Psoas muscle (tissue), 8 donors: Measurements from ENCODE around the gene GFI1B. TPM values are rescaled to one million over a fixed set of nuclear protein-coding genes. Genes with fewer than 3 reads are reported as not detected.

Source experiments
- ATAC-seq, 4 donors: fragments of 200-7000 bp; cut with Tn5 transposase; one replicate each; pipeline ENCODE4 v1.9.1; 2020; ENCODE audit warnings: moderate library complexity in 3 of 4, mild to moderate bottlenecking in 2 of 4
- DNase-seq, 2 donors: peaks; one replicate each; pipeline ENCODE4 v3.0.0-alpha.2; 2020
- H3K27ac ChIP-seq: fragments of 200-600 bp; one replicate; pipeline ENCODE4 v1.8.0; 2022
- H3K27me3 ChIP-seq, 3 donors: fragments of 200-600 bp in 1 of 3; one replicate each; pipeline versions ENCODE4 v1.6.1 to v1.8.0; 2013 to 2022; ENCODE audit warnings: low read length in 2 of 3, mild to moderate bottlenecking in 2 of 3, moderate library complexity in 1 of 3; ENCODE audit not compliant: insufficient read depth in 3 of 3
- H3K36me3 ChIP-seq, 2 donors: fragments of 200-600 bp in 1 of 2; one replicate each; pipeline versions ENCODE4 v1.6.1 to v1.8.0; 2013 to 2022; ENCODE audit warnings: low read depth in 1 of 2, mild to moderate bottlenecking in 1 of 2, moderate library complexity in 1 of 2; ENCODE audit not compliant: insufficient read depth in 1 of 2
- H3K4me1 ChIP-seq: fragments of 200-600 bp; one replicate; pipeline ENCODE4 v1.8.0; 2022
- H3K4me3 ChIP-seq: fragments of 200-600 bp; one replicate; pipeline ENCODE4 v1.8.0; 2022; ENCODE audit warnings: mild to moderate bottlenecking
- H3K9me3 ChIP-seq: fragments of 200-600 bp; one replicate; pipeline ENCODE4 v1.8.0; 2022
- WGBS, 3 donors: extraction: QIAGEN DNeasy Blood & Tissue Kit; methylation state at CpG; one replicate each; pipeline versions ENCODE4 v1.1.6 to v1.1.7; 2013; 5-methylcytosine and 5-hydroxymethylcytosine counted together
- intact Hi-C, 2 donors: fragments of 100-400 bp; cut with DNase I; formaldehyde crosslinking; loops; one replicate each; pipeline versions ENCODE4 v1.11.0 to v1.14.2; 2022
- polyA plus RNA-seq, 3 donors: library from polyadenylated mRNA; stranded (reverse); fragments of 200-250 nt; gene quantifications; one replicate each; pipeline ENCODE4 v1.2.3, GENCODE V29; 2013
- total RNA-seq, 4 donors: library from RNA; stranded (reverse); fragmentation: NEBNext Ultra II Directional in 2 of 4; extraction: Animal tissue kit (Norgen Biotek cat#: 25700) in 2 of 4; gene quantifications; one replicate each; pipeline versions ENCODE4 v1.2.1 to v1.2.4, GENCODE V29; 2021 to 2023
- TF ChIP-seq, protein P1 (sequence below): fragments of 200-600 bp; IDR thresholded peaks from one replicate; pipeline ENCODE4 v1.8.0; 2022; ENCODE audit warnings: antibody characterized with exemption
- donor health status: healthy with polysubstance abuse.
- donor health status: DM: no; HTN: no; CAD: no; lungs with moderate emphysema.
- donor health status: Bipolar disorder and iron deficiency.
- donor health status: healthy.
- donor health status: DM: yes; HTN: yes; CAD: no.
- donor health status: DM: no; HTN: no; CAD: no.
- donor health status: DM: no; HTN: no; CAD: no.
- donor health status: DM: yes; HTN: yes; CAD: no.

The GFI1B gene
- total and polyA plus RNA-seq, 7 donors: 0.07 to 0.14 (median 0.12) TPM; not detected in 4

DNA sequence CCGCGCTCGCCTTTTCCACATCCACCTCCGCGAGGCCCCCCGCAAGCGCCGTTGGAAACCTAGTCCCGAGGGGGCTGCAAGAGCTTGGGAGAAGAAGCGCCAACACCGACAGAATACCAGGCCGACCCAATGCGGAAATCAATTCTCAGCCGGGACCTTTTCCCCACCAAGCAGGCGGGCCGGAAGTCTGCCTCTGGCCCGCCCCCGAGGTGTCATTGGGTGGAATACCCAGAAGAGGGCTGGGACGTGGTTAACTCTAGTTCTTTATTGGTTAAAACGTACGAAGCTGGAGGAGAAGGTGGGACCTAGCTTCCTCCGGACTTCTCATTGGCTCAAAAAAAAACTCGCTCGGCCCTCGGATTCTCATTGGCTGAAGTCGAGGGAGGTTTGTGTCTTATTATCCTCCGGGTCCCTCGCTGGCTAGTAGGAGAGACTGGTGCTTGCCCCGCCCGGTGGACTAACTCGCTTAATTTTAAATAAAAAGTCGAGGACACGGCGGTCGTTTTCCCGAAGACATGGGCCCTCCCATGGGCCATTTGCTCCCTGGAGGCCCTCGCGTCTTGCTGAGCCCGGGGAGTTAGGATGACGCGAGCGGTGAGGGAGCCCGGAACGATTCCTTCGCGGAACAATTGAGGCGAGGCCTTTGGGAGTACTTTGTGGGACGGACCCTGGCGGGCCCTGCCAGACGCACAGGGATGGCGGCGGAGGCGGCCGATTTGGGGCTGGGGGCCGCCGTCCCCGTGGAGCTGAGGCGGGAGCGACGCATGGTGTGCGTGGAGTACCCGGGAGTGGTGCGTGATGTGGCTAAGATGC, 52.0 kb downstream of the GFI1B start, which contains the start of gene GTF3C5:
TSS of gene GTF3C5 (plus strand) at position 681 of the 813 bp plus-strand sequence. CDS start at position 696, 15 bp downstream.
- WGBS, 3 donors: 0% methylated on average over 63 of the region's 63 CpGs
- Histone ChIP-seq H3K4me1 (peaks cover 36% of the 10 kb centered on the region), H3K36me3 (peaks cover 0 to 11% of the 10 kb centered on the region in 2 donors), H3K4me3 (peak within 1 kb of the TSS; percentile 99), H3K9me3 (no peaks in the 10 kb centered on the region), H3K27me3 (no peaks in the 10 kb centered on the region), H3K27ac (peak within 1 kb of the TSS; percentile 86)
- TF ChIP-seq, protein P1, sequence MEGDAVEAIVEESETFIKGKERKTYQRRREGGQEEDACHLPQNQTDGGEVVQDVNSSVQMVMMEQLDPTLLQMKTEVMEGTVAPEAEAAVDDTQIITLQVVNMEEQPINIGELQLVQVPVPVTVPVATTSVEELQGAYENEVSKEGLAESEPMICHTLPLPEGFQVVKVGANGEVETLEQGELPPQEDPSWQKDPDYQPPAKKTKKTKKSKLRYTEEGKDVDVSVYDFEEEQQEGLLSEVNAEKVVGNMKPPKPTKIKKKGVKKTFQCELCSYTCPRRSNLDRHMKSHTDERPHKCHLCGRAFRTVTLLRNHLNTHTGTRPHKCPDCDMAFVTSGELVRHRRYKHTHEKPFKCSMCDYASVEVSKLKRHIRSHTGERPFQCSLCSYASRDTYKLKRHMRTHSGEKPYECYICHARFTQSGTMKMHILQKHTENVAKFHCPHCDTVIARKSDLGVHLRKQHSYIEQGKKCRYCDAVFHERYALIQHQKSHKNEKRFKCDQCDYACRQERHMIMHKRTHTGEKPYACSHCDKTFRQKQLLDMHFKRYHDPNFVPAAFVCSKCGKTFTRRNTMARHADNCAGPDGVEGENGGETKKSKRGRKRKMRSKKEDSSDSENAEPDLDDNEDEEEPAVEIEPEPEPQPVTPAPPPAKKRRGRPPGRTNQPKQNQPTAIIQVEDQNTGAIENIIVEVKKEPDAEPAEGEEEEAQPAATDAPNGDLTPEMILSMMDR: no peak
- DNase-seq (peak; percentile 92 to 95), ATAC-seq (peak; percentile 98 to 99 (median 98))
- intact Hi-C loops: loop anchor here (2.0 to 10.0 kb wide), 2 partner anchors 118 to 464 kb away; no protein-coding TSS in a partner anchor

DNA sequence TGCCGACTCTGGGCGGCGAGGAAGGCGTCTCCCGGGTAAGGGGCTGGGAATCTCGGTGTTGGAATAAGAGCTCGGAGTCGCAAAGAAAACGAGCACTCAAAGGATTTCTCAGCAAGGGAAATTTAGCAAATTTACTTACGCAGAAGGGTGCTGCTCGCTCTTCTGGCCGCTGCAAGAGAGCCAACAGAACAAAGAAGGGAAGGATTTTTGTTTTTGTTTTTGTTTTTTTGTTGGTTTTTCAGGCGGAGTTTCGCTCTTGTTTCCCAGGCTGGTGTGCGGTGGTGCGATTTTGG, 52.6 kb downstream of the GFI1B start:
- TF ChIP-seq, protein P1: no peak
- H3K27ac ChIP-seq: peak overlapping the region; percentile 86
- no peaks in the 10 kb centered on the region for H3K9me3 ChIP-seq
- 0 to 2% (median 1%) methylated on average over 16 of the region's 16 CpGs for WGBS, 3 donors
- intact Hi-C loops: loop anchor here (2.0 to 10.0 kb wide), 2 partner anchors 118 to 464 kb away; no protein-coding TSS in a partner anchor
- peaks cover 41% of the 10 kb centered on the region for H3K4me1 ChIP-seq
- no peak for ATAC-seq
- no peak for DNase-seq
- H3K27me3 ChIP-seq: no peaks in the 10 kb centered on the region
- H3K4me3 ChIP-seq: peak overlapping the region; percentile 99
- peaks cover 0 to 11% of the 10 kb centered on the region in 2 donors for H3K36me3 ChIP-seq

DNA sequence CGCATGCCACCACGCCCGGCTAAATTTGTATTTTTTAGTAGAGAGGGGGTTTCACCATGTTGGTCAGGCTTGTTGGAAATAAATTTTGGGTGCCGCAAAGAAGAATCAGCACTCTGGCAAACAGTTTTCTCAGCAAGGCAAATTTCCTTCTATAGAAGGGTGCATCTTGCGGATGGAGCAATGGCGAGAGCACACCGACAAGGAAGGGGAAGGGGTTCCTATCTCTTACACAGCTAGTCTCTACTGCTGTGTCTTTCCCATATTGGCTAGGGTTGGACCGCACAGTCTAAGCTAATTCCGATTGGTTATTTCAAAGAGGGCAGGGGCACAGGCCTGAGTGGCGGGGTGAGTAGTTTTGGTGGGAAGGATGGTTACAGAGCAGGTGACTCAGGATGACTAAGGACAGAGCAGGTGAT, 53.0 kb downstream of the GFI1B start:
- ATAC-seq (no peak), DNase-seq (no peak)
- TF ChIP-seq, protein P1: no peak
- H3K4me1 ChIP-seq: peaks cover 44% of the 10 kb centered on the region
- H3K36me3 ChIP-seq: peaks cover 0 to 11% of the 10 kb centered on the region in 2 donors
- 54 to 68% (median 56%) methylated on average over 10 of the region's 10 CpGs for WGBS, 3 donors
- intact Hi-C loops: loop anchor here (2.0 to 10.0 kb wide), 2 partner anchors 117 to 463 kb away; no protein-coding TSS in a partner anchor
- H3K4me3 ChIP-seq: peak overlapping the region; percentile 99
- no peaks in the 10 kb centered on the region for H3K27me3 ChIP-seq
- H3K27ac ChIP-seq: peak overlapping the region; percentile 86
- H3K9me3 ChIP-seq: no peaks in the 10 kb centered on the region

DNA sequence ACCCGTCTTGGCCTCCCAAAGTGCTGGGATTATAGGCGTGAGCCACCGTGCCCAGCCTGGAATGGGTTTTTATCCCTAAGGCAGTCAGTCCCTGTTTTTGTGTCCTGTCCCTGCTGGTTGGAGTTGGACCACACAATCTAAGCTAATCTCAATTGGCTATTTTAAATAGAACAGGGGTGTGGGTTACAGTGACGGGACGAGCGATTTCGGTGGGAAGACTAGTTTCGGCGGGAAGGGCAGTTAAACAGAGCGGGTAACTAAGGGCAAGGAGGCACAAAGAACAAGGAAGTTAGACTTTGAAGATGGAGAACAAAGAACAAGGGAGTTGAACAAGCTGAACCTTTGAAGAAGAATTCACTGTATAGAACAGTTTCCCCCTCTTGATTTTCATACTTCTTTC, 53.7 kb downstream of the GFI1B start:
- H3K4me3 ChIP-seq: peak overlapping the region; percentile 99
- no peaks in the 10 kb centered on the region for H3K27me3 ChIP-seq
- intact Hi-C loops: loop anchor here in 1 of 2 donors (10.0 kb wide), 1 partner anchor 463 kb away; no protein-coding TSS in a partner anchor
- H3K36me3 ChIP-seq: peaks cover 0 to 11% of the 10 kb centered on the region in 2 donors
- TF ChIP-seq, protein P1: no peak
- DNase-seq: no peak
- 83 to 90% (median 84%) methylated on average over 10 of the region's 10 CpGs for WGBS, 3 donors
- no peaks in the 10 kb centered on the region for H3K9me3 ChIP-seq
- ATAC-seq: no peak
- no peak overlapping the region for H3K27ac ChIP-seq
- H3K4me1 ChIP-seq: peaks cover 44% of the 10 kb centered on the region
